H1 (cell line): ENCODE data around the gene AAK1. TPM values are rescaled to one million over a fixed set of nuclear protein-coding genes. Genes with fewer than 3 reads are reported as not detected.

ENCODE experiments used
- CHD7 ChIP-seq: fragments of 300-600 bp; sonication (generic); IDR thresholded peaks from 2 replicates; pipeline ENCODE4 v1.7.1; 2012; ENCODE audit warnings: low read length, moderate library complexity, mild to moderate bottlenecking, inconsistent platforms; ENCODE audit not compliant: insufficient replicate concordance
- GABPA ChIP-seq: IDR thresholded peaks from 2 replicates; pipeline ENCODE4 v1.6.1; 2011; ENCODE audit warnings: mild to moderate bottlenecking, low read length, moderate library complexity, borderline replicate concordance; ENCODE audit not compliant: insufficient read depth
- TAF7 ChIP-seq: optimal IDR thresholded peaks from 2 replicates; pipeline ENCODE3; 2011; ENCODE audit warnings: low read depth, mild to moderate bottlenecking, inconsistent platforms, low read length, moderate library complexity, borderline replicate concordance
- polyA plus RNA-seq, 7 experiments: library from polyadenylated mRNA; depleted of rRNA in 3 of 7; stranded (reverse) in 5 of 7; unstranded in 2 of 7; fragments of >200 nt in 5 of 7; fragments of 200-250 nt in 2 of 7; gene quantifications; 1 replicate in 5 of 7; 2 replicates in 1 of 7; 4 replicates in 1 of 7; pipeline versions ENCODE4 v1.2.1 to v1.2.3, GENCODE V29; 2011 to 2013; ENCODE audit warnings: missing spikeins in 2 of 7, mixed read lengths in 2 of 7
- total RNA-seq: library from RNA; stranded (reverse); fragmentation: NEBNext Ultra II Directional; extraction: Animal tissue kit (Norgen Biotek cat#: 25700); gene quantifications from 2 replicates; pipeline ENCODE4 v1.2.1, GENCODE V29; 2021

AAK1 gene
- total and polyA plus RNA-seq, 2 of the 8 experiments (the other 6 are each of a cell fraction or from before 2014, with no cell fraction given) = 10.0 to 40.5 TPM

GRCh38 chr2:69465513-69466456 lies 177.8 kb downstream of the AAK1 start (continued):
- no peak for TF ChIP-seq CHD7
- no peak for TF ChIP-seq TAF7
- no peak for TF ChIP-seq GABPA
